GM12864 (cell line): ENCODE measurements around the gene SSH2.
"Not testable (repeated sequence)": the region's sequence is repeated elsewhere in the genome, so short reads cannot be mapped to it uniquely, and the experiment has no call there.

Experiments used
- DNase-seq: peaks from one replicate; pipeline ENCODE4 v3.0.0-alpha.2; 2011; ENCODE audit warnings: low read depth
- H3K4me3 ChIP-seq: 2 replicates; pipeline ENCODE4 v1.5.1; 2011; ENCODE audit warnings: mild to moderate bottlenecking, low read depth, low read length, control low read depth
- TF ChIP-seq, protein P1 (sequence below): IDR thresholded peaks from 2 replicates; pipeline ENCODE4 v1.5.1; 2011; ENCODE audit warnings: low read depth, mild to moderate bottlenecking, moderate library complexity, low read length, control low read depth, inconsistent platforms; ENCODE audit errors: missing control alignments

Gene SSH2

GRCh38 chr17:29652976-29653375, 277.1 kb downstream of the SSH2 start:
- H3K4me3 ChIP-seq: no peak overlapping the region
- TF ChIP-seq, protein P1, sequence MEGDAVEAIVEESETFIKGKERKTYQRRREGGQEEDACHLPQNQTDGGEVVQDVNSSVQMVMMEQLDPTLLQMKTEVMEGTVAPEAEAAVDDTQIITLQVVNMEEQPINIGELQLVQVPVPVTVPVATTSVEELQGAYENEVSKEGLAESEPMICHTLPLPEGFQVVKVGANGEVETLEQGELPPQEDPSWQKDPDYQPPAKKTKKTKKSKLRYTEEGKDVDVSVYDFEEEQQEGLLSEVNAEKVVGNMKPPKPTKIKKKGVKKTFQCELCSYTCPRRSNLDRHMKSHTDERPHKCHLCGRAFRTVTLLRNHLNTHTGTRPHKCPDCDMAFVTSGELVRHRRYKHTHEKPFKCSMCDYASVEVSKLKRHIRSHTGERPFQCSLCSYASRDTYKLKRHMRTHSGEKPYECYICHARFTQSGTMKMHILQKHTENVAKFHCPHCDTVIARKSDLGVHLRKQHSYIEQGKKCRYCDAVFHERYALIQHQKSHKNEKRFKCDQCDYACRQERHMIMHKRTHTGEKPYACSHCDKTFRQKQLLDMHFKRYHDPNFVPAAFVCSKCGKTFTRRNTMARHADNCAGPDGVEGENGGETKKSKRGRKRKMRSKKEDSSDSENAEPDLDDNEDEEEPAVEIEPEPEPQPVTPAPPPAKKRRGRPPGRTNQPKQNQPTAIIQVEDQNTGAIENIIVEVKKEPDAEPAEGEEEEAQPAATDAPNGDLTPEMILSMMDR: no peak
- DNase-seq: no peak

- H3K4me3 ChIP-seq: not testable (repeated sequence)
Observed at GRCh38 chr17:29651913-29652312, 278.1 kb downstream of the SSH2 start.

DNA sequence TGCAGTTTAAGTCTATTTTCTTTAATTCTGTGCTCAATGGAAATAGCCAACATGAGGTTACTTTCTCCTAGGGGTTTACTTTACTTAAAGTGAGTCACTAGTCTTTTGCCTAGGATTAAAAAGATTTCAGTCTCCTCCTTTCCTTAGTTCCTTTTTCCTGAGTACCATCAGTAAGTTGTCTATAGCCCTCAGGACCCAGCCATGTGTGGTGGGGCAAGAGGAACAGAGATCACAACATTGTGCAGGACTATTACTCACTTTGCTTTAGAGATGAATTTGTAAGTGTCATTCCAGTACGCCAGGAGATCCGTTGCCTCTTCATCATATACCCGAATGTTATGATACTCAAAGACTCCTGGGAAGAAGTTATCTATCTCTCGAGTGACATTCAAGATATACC, 279.6 kb downstream of the SSH2 start:
- H3K4me3 ChIP-seq: no peak overlapping the region
- no peak for DNase-seq
- TF ChIP-seq, protein P1: no peak

More at GRCh38 chr17:29651913-29652312, 278.1 kb downstream of the SSH2 start:
- not testable (repeated sequence) for DNase-seq

DNA sequence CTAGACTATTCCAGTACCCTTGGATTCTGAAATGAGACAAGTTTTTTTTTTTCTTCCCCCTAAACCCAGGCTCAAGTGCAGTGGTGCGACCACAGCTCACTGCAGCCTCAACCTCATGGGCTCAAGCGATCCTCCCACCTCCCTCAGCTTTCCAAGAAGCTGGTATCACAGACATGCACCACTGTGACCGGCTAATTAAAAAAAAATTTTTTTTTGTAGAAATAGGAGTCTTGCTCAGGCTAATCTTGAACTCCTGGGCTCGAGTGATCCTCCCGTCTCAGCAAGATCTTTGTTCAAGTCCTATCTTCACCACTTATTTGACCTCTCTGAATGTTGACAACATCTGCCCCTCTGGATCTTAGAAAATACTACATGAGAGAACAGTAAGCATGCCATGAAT, 280.7 kb downstream of the SSH2 start:
- TF ChIP-seq, protein P1: no peak
- H3K4me3 ChIP-seq: no peak overlapping the region
- no peak for DNase-seq

DNA sequence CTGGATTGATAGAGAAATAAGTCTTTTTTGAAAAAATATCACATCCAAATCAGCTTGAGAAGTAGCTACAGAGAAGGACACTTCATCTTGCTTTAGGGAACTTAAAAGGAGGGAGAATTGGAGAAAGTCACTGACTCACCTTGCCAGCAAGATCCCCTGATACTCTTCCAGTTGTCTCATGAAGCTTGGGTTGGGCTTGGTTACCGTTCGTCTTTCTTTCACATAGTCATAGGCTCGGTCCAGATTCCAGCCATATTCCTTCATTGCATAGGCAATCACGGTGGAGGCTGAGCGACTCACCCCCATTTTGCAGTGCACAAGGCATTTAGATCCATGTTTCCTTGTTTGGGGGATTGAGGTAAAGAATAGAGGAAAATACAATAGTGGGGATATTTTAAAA, 282.0 kb downstream of the SSH2 start:
- DNase-seq: no peak
- TF ChIP-seq, protein P1: no peak
- H3K4me3 ChIP-seq: no peak overlapping the region

DNA sequence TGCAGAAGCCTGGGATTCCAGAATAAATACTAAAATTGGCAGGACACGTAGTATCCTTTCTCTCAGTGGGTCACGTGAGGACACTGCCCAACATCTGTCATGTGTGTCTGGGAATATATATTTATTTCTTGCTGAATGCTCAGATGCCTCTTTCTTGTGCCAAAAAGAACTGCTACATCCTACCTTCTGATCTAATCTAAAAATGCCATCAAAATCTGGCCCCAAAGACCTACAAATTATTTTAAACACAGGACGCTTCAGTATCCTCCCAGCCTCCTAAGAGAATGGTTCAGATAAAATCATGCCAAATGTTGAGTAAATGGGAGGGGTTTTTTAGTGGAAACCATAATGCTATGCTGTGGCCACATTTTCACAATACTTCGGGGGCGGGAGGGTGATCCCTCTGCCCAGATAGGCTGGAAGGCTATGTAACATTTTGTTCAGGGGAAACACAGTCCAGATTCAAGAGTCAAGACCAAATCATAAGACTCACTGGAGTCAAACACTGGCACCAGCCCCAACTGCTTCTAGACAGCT, 284.4 kb downstream of the SSH2 start:
- H3K4me3 ChIP-seq: no peak overlapping the region
- TF ChIP-seq, protein P1: no peak
- DNase-seq: no peak

GRCh38 chr17:29643817-29644160, 286.2 kb downstream of the SSH2 start:
- H3K4me3 ChIP-seq: no peak overlapping the region
- TF ChIP-seq, protein P1: no peak
- DNase-seq: no peak
